Suprapubic skin (tissue), 4 donors: ENCODE data around the gene NOD1. TPM values are rescaled to one million over a fixed set of nuclear protein-coding genes. Genes with fewer than 3 reads are reported as not detected.

Source experiments
- DNase-seq, 2 donors: peaks; one replicate each; pipeline ENCODE4 v3.0.0-alpha.2; 2019; ENCODE audit warnings: low spot score in 2 of 2
- H3K27ac ChIP-seq: fragments of 200-600 bp; sonication (generic); one replicate; pipeline ENCODE4 v1.5.1; 2019
- H3K27me3 ChIP-seq: fragments of 200-600 bp; sonication (generic); one replicate; pipeline ENCODE4 v1.5.1; 2019
- H3K36me3 ChIP-seq: fragments of 200-600 bp; sonication (generic); one replicate; pipeline ENCODE4 v1.5.1; 2019
- H3K4me1 ChIP-seq: fragments of 200-600 bp; sonication (generic); one replicate; pipeline ENCODE4 v1.5.1; 2019
- H3K4me3 ChIP-seq: fragments of 200-600 bp; sonication (generic); one replicate; pipeline ENCODE4 v1.5.1; 2019; ENCODE audit warnings: mild to moderate bottlenecking
- H3K9me3 ChIP-seq: fragments of 200-600 bp; sonication (generic); one replicate; pipeline ENCODE4 v1.5.1; 2019
- EP300 ChIP-seq: sonication (generic); formaldehyde crosslinking; IDR thresholded peaks from one replicate; pipeline ENCODE4 v1.6.1; 2017; ENCODE audit warnings: antibody characterized with exemption
- POLR2A ChIP-seq, 2 donors: fragments of 450-650 bp; IDR thresholded peaks; one replicate each; pipeline ENCODE4 v1.6.1; 2017; ENCODE audit warnings: antibody characterized with exemption in 2 of 2, mild to moderate bottlenecking in 2 of 2, moderate library complexity in 2 of 2
- POLR2AphosphoS5 ChIP-seq, 3 donors: sonication (generic); formaldehyde crosslinking; IDR thresholded peaks; one replicate each; pipeline ENCODE4 v1.6.1; 2017; ENCODE audit warnings: antibody characterized with exemption in 3 of 3
- WGBS: methylation state at CpG from one replicate; pipeline ENCODE4 v1.1.5; 2018; 5-methylcytosine and 5-hydroxymethylcytosine counted together
- total RNA-seq, 4 donors: library from RNA; depleted of rRNA; stranded (reverse); fragments of >200 nt; gene quantifications; one replicate each; pipeline ENCODE4 v1.1.0, GENCODE V29; 2016
- TF ChIP-seq, protein P1 (sequence below), 2 donors: fragments of 200-600 bp in 1 of 2; fragments of 450-650 bp in 1 of 2; sonication (generic) in 1 of 2; IDR thresholded peaks; one replicate each; pipeline ENCODE4 v1.5.1; 2016 to 2019; ENCODE audit warnings: antibody characterized with exemption in 2 of 2, mild to moderate bottlenecking in 1 of 2, moderate library complexity in 1 of 2

The NOD1 gene
- total RNA-seq, 4 donors from 2014 or later = 9.2 to 22.8 (median 13.4) TPM

DNA sequence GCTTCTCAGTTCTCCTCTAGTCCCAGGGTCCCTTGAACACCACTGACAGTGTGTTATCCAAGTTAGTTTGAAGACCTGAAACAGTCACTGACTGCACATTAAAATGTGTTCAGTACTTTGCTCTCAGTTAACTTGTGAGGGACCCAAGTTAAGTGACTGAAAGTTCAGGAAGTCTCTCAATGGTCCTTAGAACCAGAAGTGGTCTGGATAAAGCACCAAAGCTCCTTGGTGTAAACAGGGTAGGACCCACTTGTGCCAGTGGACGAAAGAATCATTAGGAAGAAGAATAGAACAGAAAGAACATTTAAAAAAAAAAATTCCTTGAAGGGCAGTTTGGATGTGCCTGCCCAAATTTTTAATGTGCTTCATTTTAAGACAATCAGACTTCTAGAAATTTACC lies 45.1 kb downstream of the NOD1 start:
- Histone ChIP-seq H3K9me3 (no peaks in the 10 kb centered on the region), H3K4me1 (peaks cover 37% of the 10 kb centered on the region), H3K27me3 (no peaks in the 10 kb centered on the region), H3K4me3 (no peak overlapping the region), H3K27ac (peak overlapping the region; percentile 3), H3K36me3 (peaks cover 65% of the 10 kb centered on the region)
- DNase-seq = no peak
- 74% methylated on average over 1 of the region's 1 CpG for WGBS
- TF ChIP-seq POLR2A (IDR thresholded peaks at IDR 0.05) (no peak), POLR2AphosphoS5 (IDR thresholded peaks at IDR 0.05) (no peak), EP300 (no peak)
- TF ChIP-seq, protein P1, sequence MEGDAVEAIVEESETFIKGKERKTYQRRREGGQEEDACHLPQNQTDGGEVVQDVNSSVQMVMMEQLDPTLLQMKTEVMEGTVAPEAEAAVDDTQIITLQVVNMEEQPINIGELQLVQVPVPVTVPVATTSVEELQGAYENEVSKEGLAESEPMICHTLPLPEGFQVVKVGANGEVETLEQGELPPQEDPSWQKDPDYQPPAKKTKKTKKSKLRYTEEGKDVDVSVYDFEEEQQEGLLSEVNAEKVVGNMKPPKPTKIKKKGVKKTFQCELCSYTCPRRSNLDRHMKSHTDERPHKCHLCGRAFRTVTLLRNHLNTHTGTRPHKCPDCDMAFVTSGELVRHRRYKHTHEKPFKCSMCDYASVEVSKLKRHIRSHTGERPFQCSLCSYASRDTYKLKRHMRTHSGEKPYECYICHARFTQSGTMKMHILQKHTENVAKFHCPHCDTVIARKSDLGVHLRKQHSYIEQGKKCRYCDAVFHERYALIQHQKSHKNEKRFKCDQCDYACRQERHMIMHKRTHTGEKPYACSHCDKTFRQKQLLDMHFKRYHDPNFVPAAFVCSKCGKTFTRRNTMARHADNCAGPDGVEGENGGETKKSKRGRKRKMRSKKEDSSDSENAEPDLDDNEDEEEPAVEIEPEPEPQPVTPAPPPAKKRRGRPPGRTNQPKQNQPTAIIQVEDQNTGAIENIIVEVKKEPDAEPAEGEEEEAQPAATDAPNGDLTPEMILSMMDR (IDR thresholded peaks at IDR 0.05) = no peak

DNA sequence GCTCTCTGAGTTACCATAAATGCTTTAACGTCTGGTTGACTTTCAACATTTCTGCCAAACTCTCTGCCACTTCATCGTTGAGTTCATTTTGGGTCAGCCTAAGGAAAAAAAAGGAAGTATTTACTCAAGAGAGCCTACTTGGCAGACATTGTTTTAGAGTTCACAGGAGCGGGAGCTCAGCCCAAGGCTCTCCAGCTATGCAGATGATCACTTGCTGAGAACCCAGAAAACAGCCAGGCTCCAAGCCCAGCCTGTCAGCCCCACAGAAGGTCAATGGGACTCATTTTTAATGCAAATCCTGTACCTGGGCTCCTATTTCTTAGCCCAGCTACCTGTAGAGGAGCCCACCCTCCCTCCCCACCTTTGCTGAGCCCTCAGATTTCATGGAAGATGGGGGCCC lies 45.5 kb downstream of the NOD1 start:
- no peak for TF ChIP-seq POLR2A (IDR thresholded peaks at IDR 0.05)
- TF ChIP-seq EP300 = no peak
- TF ChIP-seq, protein P1 (IDR thresholded peaks at IDR 0.05) = no peak
- TF ChIP-seq POLR2AphosphoS5 (IDR thresholded peaks at IDR 0.05) = no peak
- WGBS = 19% methylated on average over 3 of the region's 3 CpGs
- no peaks in the 10 kb centered on the region for H3K27me3 ChIP-seq
- H3K27ac ChIP-seq = peak overlapping the region; percentile 3
- H3K36me3 ChIP-seq = peaks cover 65% of the 10 kb centered on the region
- no peak for DNase-seq
- H3K4me3 ChIP-seq = no peak overlapping the region
- H3K9me3 ChIP-seq = no peaks in the 10 kb centered on the region
- peaks cover 37% of the 10 kb centered on the region for H3K4me1 ChIP-seq

DNA sequence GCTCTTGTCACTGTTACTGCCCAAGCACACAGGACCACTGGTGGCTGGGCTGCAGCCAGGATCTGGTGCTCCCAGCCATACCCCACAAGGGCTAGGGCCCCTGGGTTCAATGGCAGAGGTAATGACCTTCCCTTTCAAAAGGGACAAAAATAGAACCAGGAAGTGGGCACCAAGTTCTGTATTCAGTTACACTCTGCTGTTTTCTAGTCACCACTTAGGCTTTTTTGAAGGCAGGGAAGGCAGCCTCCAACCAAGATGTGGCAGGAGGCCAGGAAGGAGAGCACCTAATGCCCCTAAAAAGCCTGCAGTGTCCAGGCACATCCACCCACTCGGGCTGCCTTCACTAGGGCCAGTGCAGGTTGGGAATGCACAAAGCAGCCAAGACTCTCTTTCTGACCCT lies 47.8 kb downstream of the NOD1 start:
- Histone ChIP-seq H3K36me3 (peaks cover 65% of the 10 kb centered on the region), H3K4me1 (peaks cover 37% of the 10 kb centered on the region), H3K9me3 (no peaks in the 10 kb centered on the region), H3K27me3 (no peaks in the 10 kb centered on the region), H3K4me3 (no peak overlapping the region), H3K27ac (peak overlapping the region; percentile 72)
- no peak for TF ChIP-seq POLR2A (IDR thresholded peaks at IDR 0.05)
- TF ChIP-seq, protein P1 (IDR thresholded peaks at IDR 0.05) = no peak
- TF ChIP-seq EP300 = no peak
- TF ChIP-seq POLR2AphosphoS5 (IDR thresholded peaks at IDR 0.05) = no peak
- no peak for DNase-seq
- 63% methylated on average over 1 of the region's 1 CpG for WGBS

DNA sequence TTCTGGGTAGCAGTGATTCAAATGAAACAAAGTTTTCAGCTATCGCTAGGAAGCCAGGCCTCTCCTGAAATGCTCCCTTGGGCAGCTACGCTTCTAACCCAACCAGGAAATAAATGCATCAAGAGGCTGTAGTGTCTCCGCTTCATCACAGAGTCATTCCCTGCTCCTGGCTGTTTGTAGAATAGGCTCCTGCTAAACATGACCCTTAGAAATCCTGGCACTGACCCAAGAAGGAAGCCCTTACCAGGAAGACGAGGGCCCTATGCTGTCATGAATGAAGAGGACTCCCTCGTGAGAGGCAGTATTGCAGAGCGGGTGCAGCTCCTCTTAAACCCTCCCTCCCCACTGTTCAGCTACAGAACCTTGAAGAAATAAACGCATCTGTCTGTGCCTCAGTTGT lies 48.3 kb downstream of the NOD1 start:
- no peak for DNase-seq
- H3K36me3 ChIP-seq = peaks cover 65% of the 10 kb centered on the region

DNA sequence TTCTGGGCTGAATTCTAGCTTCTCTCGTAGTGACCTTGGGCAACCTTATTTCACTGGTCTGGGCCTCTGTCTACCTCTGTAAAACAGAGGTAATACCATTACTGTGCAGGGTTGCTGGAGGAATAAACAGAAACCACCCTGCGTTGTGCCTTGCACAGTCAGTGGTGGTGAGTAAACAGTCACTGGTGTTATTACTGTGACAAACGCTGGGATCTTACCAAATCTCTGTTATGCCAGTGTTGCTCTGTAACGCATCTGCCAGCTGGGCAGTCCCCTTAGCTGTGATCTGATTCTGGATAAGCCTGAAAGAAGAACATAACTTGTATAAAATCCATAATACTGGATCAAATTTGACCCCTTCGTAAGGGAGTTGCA lies 49.4 kb downstream of the NOD1 start:
- H3K27ac ChIP-seq = no peak overlapping the region
- no peak for DNase-seq
- 80% methylated on average over 5 of the region's 5 CpGs for WGBS
- peaks cover 32% of the 10 kb centered on the region for H3K4me1 ChIP-seq
- no peaks in the 10 kb centered on the region for H3K9me3 ChIP-seq
- no peak overlapping the region for H3K4me3 ChIP-seq
- H3K27me3 ChIP-seq = no peaks in the 10 kb centered on the region
- TF ChIP-seq, protein P1 (IDR thresholded peaks at IDR 0.05) = no peak
- no peak for TF ChIP-seq EP300
- TF ChIP-seq POLR2A (IDR thresholded peaks at IDR 0.05) = no peak
- no peak for TF ChIP-seq POLR2AphosphoS5 (IDR thresholded peaks at IDR 0.05)
- H3K36me3 ChIP-seq = peaks cover 67% of the 10 kb centered on the region

More for the DNA sequence above, 48.3 kb downstream of the NOD1 start:
- 78% methylated on average over 7 of the region's 7 CpGs for WGBS
- H3K4me1 ChIP-seq = peaks cover 34% of the 10 kb centered on the region
- H3K9me3 ChIP-seq = no peaks in the 10 kb centered on the region
- H3K27ac ChIP-seq = peak overlapping the region; percentile 72
- H3K27me3 ChIP-seq = no peaks in the 10 kb centered on the region
- no peak overlapping the region for H3K4me3 ChIP-seq
- TF ChIP-seq EP300 (no peak), POLR2AphosphoS5 (IDR thresholded peaks at IDR 0.05) (no peak), POLR2A (IDR thresholded peaks at IDR 0.05) (no peak)
- TF ChIP-seq, protein P1 (IDR thresholded peaks at IDR 0.05) = no peak
